NOMO-1 (cell line): ENCODE results near the gene NEDD9.

ENCODE experiments used
- DNase-seq, 2 experiments: peaks; one replicate each; lab custom pipeline; 2025; ENCODE audit not compliant: unreplicated experiment in 2 of 2; lab: John Stamatoyannopoulos, UW

NEDD9 gene

GRCh38 chr6:11263291-11263775 is 30.9 kb upstream of the NEDD9 start:
- DNase-seq: no peak

DNA sequence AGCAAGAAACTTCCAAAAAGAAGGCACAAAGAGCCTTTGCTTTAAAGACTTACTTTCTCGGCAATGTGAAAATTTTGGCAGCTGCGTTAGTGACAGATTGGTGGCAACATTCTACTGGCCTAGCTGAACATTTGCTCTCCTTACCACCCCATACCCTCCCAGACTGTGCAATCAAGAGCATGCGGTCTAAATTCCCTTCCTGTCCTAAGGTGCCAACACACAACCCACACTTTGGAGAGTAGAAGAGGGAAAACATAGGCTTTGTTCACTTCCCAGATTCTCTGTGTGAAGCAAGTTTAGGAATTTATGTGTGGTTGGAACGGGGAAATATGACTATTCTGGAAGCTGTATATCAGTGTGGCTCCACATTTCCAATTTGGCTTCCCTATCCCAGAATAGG is 29.8 kb upstream of the NEDD9 start:
- DNase-seq: no peak

- DNase-seq: no peak
These were observed 28.0 kb upstream of the NEDD9 start for GRCh38 chr6:11260249-11261038.

GRCh38 chr6:11258260-11259237 is 26.1 kb upstream of the NEDD9 start:
- peak in 1 of 2 experiments; percentile 1 for DNase-seq

DNA sequence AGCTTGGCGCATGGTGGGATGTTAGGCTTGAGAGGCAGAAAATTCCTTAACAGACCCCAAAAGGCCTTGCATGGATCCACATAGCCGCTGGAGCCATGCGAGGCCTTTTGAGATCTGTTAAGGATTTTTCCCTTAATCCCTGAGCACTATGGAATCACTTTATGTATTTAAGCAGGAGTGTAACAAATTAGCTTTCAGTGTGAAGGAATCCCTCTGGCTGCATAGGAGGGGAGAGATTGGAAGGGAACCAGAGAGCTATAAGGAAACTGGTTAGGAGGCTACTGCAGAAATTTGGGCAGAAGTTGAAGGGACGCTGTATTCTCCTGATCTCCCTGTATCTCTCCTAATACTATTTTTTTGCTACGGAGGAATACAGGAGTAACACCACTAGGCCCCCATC is 23.1 kb upstream of the NEDD9 start:
- no peak for DNase-seq

GRCh38 chr6:11253594-11253993 is 21.1 kb upstream of the NEDD9 start:
- DNase-seq: no peak

DNA sequence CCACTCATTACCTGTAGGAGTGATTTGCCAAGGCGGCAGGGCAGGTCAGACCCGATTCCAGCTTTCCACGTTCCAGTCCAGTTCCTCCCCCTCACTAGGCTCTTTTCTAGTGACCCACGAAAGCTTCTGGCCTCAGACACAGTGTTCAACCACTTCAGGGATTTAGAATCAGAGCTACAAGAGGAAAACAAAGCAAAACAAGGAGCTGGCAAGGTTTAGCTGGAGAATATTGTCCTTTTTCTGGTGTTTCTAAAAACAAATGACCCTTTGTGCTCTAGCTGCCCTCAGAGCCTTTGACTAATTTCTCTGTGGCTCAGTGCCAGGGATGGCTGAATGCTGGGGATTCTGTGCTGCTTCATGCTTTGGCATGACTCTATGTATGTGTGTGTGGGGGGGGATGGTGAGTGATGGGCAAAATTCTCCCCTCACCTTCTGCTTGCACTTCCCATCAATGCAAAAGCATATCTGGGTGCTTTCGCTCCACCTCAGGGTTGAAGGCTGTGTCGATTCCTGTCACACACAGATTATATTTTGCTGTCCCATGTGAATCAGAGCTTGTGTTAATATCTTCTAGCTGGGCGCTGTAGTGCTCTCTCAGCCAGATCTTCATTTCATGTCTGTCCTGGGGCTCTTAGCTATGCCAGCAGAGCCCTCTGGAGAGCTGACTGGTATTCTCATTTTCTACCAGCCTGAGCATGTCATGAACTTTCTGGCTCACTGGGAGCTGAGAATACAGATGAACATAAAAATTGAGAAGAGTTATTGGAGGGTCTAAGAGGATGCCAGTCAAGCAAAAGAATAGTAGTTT is 19.3 kb upstream of the NEDD9 start:
- no peak for DNase-seq

GRCh38 chr6:11250108-11250507 is 17.6 kb upstream of the NEDD9 start:
- DNase-seq: no peak

DNA sequence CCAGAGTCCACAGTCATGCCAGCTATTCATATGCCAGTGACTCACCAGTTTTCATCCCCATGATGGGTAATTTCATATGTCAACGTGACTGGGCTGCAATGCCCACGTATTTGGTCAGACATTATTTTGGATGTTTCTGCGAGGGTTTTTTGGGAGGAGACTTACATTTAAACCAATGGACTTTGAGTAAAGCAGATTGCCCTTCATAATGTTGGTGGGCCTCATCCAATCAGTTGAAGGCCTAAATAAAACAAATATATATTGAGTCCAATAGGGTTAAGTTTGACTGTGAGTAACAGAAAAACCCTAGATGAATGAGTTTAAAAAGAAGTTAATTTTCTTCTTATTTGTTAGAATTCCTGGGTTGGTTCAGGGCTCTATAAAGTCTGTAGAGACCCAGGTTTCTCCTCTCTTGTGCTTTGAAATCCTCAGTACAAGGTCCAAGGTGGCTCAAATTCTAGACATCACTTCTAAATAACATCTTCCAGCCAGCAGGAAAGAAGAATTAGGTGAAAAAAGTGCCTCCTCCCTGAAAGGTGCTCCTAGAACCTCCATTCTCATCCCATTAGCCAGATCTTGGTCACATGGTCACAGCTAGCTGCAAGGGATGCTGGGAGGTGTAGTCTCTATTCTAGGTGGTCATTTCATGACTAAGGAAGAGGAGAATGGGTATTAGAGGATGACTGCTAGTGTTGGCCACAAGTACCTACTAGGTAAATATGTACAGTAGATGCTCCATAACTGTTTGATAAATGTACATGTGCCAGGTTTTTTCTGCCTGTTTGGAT is 16.7 kb upstream of the NEDD9 start:
- DNase-seq: no peak

- no peak for DNase-seq
These were observed 14.3 kb upstream of the NEDD9 start for GRCh38 chr6:11246722-11247121.

DNA sequence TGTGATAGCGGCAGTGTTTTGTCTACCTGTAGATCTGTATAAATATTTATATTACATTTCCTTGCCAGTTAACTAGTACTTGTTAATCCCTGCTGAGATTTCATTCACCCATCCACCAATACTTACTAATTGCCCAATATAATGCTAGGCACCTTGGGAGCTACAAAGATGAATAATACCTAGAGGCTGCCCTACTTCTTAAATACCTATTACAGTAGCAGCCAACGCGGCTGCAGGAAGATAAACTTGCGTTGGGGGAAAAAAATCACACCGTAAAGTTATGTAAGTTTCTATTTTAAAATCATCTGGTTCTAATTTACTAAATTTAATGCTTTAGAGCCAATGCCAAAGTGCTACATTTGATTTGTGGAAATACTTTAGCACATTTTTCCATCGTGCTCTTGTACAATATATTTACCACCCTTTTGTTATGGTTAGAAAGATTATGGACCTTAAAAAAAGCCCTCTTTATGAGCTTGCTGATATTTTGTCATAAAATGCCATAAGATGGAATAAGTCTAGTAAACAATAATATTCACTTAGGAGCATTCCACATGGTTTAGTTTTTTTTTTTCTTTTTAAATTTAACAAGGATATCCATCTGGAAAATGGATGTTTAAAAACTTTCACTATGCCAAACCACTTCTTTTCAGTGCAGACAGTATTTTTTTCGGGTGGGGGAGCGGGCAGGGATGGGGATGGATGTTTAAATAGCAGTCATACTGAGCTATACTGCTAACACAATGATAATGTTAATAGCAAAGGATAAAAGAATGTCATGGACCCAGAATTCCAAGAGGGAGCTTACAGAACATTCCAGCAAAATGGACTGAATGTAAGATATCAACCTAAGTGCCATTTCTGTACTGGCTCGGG is 13.2 kb upstream of the NEDD9 start:
- no peak for DNase-seq

- DNase-seq: no peak
These were observed 12.1 kb upstream of the NEDD9 start for GRCh38 chr6:11244387-11245126.

DNA sequence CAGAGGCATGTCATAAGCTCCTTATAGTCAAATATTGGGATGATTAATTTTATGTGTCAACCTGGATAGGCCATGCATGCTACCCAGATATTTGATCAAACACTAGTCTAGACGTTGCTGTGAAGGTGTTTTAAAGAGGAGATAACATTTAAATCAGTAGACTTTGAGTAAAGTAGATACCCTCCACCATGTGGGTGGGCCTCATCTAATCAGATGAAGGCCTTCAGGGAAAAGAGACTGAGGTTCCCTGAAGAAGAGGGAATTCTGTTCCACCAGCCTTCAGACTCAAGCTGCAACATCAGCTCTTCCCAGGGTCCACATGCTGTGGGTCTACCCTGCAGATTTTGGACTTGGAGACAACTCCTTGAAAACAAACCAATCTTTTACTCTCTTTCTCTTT is 11.4 kb upstream of the NEDD9 start:
- no peak for DNase-seq

- DNase-seq: no peak
These were observed 10.2 kb upstream of the NEDD9 start for GRCh38 chr6:11242711-11243110.

- DNase-seq: no peak
These were observed 9.3 kb upstream of the NEDD9 start for GRCh38 chr6:11241793-11242201.

DNA sequence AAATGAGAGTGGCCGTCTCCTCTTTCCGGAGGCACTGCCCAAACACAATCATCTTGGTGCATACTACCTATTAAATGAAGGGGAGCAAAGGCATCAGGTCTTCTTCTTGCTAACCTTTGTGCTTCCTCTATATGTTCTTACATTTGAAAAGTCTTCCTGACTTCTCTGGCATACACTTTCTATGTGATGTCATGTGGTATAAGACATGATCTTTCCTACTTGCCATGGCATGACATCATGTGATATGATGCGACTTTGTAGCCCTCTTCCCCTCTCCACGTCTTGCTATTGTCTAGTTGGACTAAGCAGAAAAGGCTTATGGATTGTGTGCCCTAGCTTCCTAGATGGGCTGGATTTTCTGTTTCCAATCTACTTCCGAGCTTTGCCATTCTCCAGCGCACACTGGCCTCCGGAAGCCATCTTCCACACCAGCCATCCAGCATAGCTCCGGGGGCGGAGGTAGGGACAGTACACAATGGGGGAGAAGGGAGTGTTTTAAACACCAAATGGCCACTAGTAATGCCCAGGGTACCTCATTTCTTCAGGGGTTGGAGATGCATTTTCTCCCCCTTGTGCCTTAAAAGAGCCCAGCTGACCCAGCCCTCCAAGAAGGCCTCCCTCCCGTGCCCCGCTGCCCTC is 8.8 kb upstream of the NEDD9 start:
- no peak for DNase-seq

DNA sequence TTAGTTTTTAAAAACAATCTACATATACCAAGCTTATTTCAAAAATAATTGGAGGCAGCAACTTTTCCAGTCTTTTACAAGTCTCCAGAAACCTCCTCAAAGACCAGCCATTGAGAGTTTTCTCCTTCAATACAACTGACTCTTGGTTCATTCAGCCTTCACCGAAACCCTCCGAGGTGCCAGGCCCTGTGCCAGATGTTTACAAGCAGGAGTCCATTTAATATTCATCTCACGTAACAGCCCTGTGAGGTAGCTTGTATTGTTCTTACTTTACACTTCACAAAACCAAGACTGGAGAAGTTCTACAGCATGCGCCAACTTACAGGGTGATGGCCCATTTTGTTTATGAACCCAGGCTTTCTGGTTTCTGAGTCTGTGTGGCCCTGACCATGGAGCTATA is 5.5 kb upstream of the NEDD9 start:
- DNase-seq: no peak

- no peak for DNase-seq
These were observed 5.0 kb upstream of the NEDD9 start for GRCh38 chr6:11237428-11237827.
